WTC11 (cell line): ENCODE measurements around the gene THUMPD1.

Experiments used
- CTCF ChIP-seq: fragments of 200-600 bp; IDR thresholded peaks from 2 replicates; pipeline ENCODE4 v1.8.0; 2022; ENCODE audit warnings: antibody characterized with exemption
- MLX ChIP-seq: sonication (generic); formaldehyde crosslinking; IDR thresholded peaks from 2 replicates; pipeline ENCODE4 v1.8.1; 2023; ENCODE audit warnings: mild to moderate bottlenecking, missing genetic modification reagents, moderate library complexity
- SOX15 ChIP-seq: fragments of 250-450 bp; sonication (Bioruptor Pico); IDR thresholded peaks from 2 replicates; pipeline ENCODE4 v1.9.0; 2021; ENCODE audit warnings: mild to moderate bottlenecking
- SP1 ChIP-seq: sonication (generic); formaldehyde crosslinking; conservative IDR thresholded peaks from 2 replicates; pipeline ENCODE4 v1.8.1; 2022; ENCODE audit warnings: missing genetic modification reagents
- TEAD4 ChIP-seq: sonication (generic); formaldehyde crosslinking; IDR thresholded peaks from 2 replicates; pipeline ENCODE4 v1.8.0; 2022; ENCODE audit warnings: mild to moderate bottlenecking, missing genetic modification reagents

- no peak for TF ChIP-seq CTCF
- no peak for TF ChIP-seq SP1 (CRISPR knock-in tag)
- TF ChIP-seq SOX15 (CRISPR knock-in tag) = no peak
- TF ChIP-seq MLX = no peak
- TF ChIP-seq TEAD4 (CRISPR knock-in tag) = no peak
These were observed 22.0 kb upstream of the THUMPD1 start, which contains the start of gene ACSM3 for GRCh38 chr16:20763461-20764232.
